ENCODE measurements around the gene AGPAT4. TPM values are rescaled to one million over a fixed set of nuclear protein-coding genes. Genes with fewer than 3 reads are reported as not detected.

Gene AGPAT4
- total RNA-seq, 4 donors from 2014 or later = 0.36 to 0.61 (median 0.53) TPM

- in situ Hi-C loops (cut with MboI; ENCODE audit: low sequenced_read_pairs in 4 of 4) (no loop called here), intact Hi-C loops (cut with DNase I; ENCODE audit: low total_unique reads) (no loop called here)
- H3K4me1 ChIP-seq = no peaks in the 10 kb centered on the region
- H3K36me3 ChIP-seq = no peaks in the 10 kb centered on the region
- no peak overlapping the region for H3K27ac ChIP-seq
- H3K9me3 ChIP-seq = no peaks in the 10 kb centered on the region
- no peak for TF ChIP-seq POLR2A (IDR thresholded peaks at IDR 0.05)
- TF ChIP-seq CTCF (IDR thresholded peaks at IDR 0.05 in 4 of 5, conservative IDR thresholded peaks at IDR 0.05 in 1 of 5) = no peak
- DNase-seq (no peak), ATAC-seq (no peak)
- no peak overlapping the region for H3K4me3 ChIP-seq
- H3K27me3 ChIP-seq = no peaks in the 10 kb centered on the region
Measured at GRCh38 chr6:161211380-161212035, 62.4 kb downstream of the AGPAT4 start.

- ATAC-seq (no peak), DNase-seq (no peak)
- no peaks in the 10 kb centered on the region for H3K36me3 ChIP-seq
- H3K27me3 ChIP-seq = no peaks in the 10 kb centered on the region
- no peaks in the 10 kb centered on the region for H3K4me1 ChIP-seq
- H3K9me3 ChIP-seq = no peaks in the 10 kb centered on the region
- H3K4me3 ChIP-seq = no peak overlapping the region
- H3K27ac ChIP-seq = no peak overlapping the region
- no peak for TF ChIP-seq POLR2A (IDR thresholded peaks at IDR 0.05)
- no peak for TF ChIP-seq CTCF (IDR thresholded peaks at IDR 0.05 in 4 of 5, conservative IDR thresholded peaks at IDR 0.05 in 1 of 5)
- intact Hi-C loops (cut with DNase I; ENCODE audit: low total_unique reads) (no loop called here), in situ Hi-C loops (cut with MboI; ENCODE audit: low sequenced_read_pairs in 4 of 4) (no loop called here)
Measured at GRCh38 chr6:161210857-161211256, 63.0 kb downstream of the AGPAT4 start.

GRCh38 chr6:161207200-161207599 lies 66.7 kb downstream of the AGPAT4 start:
- H3K27ac ChIP-seq = no peak overlapping the region
- no peak for DNase-seq
- no peak for TF ChIP-seq POLR2A (IDR thresholded peaks at IDR 0.05)
- no peak for TF ChIP-seq CTCF (IDR thresholded peaks at IDR 0.05 in 4 of 5, conservative IDR thresholded peaks at IDR 0.05 in 1 of 5)
- no peak for ATAC-seq
- no peaks in the 10 kb centered on the region for H3K4me1 ChIP-seq
- H3K4me3 ChIP-seq = no peak overlapping the region
- no peaks in the 10 kb centered on the region for H3K36me3 ChIP-seq
- intact Hi-C loops (cut with DNase I; ENCODE audit: low total_unique reads) = no loop called here
- H3K9me3 ChIP-seq = no peaks in the 10 kb centered on the region
- in situ Hi-C loops (cut with MboI; ENCODE audit: low sequenced_read_pairs in 4 of 4) = no loop called here
- H3K27me3 ChIP-seq = no peaks in the 10 kb centered on the region

GRCh38 chr6:161204866-161205557 lies 68.8 kb downstream of the AGPAT4 start:
- H3K9me3 ChIP-seq = no peaks in the 10 kb centered on the region
- no peaks in the 10 kb centered on the region for H3K27me3 ChIP-seq
- in situ Hi-C loops (cut with MboI; ENCODE audit: low sequenced_read_pairs in 4 of 4) (no loop called here), intact Hi-C loops (cut with DNase I; ENCODE audit: low total_unique reads) (no loop called here)
- H3K4me1 ChIP-seq = no peaks in the 10 kb centered on the region
- no peak for TF ChIP-seq POLR2A (IDR thresholded peaks at IDR 0.05)
- no peak for TF ChIP-seq CTCF (IDR thresholded peaks at IDR 0.05 in 4 of 5, conservative IDR thresholded peaks at IDR 0.05 in 1 of 5)
- H3K27ac ChIP-seq = no peak overlapping the region
- DNase-seq (no peak), ATAC-seq (no peak)
- no peak overlapping the region for H3K4me3 ChIP-seq
- H3K36me3 ChIP-seq = no peaks in the 10 kb centered on the region
